GM12865 (cell line): Measurements from ENCODE around the gene ERGIC1.
A peak's percentile ranks its signal among the peaks of the same experiment; 100 is the strongest.
"Not testable (repeated sequence)": the region's sequence is repeated elsewhere in the genome, so short reads cannot be mapped to it uniquely, and the experiment has no call there.

Experiments used
- DNase-seq: peaks from one replicate; pipeline ENCODE4 v3.0.0; 2010; ENCODE audit warnings: low read depth
- H3K4me3 ChIP-seq: 2 replicates; pipeline ENCODE4 v1.5.1; 2011; ENCODE audit warnings: mild to moderate bottlenecking, low read depth, low read length, control low read depth
- CTCF ChIP-seq: IDR thresholded peaks from 2 replicates; pipeline ENCODE4 v1.5.1; 2011; ENCODE audit warnings: low read length, control low read depth, low read depth, inconsistent platforms; ENCODE audit not compliant: insufficient read depth; ENCODE audit errors: missing control alignments

The ERGIC1 gene

GRCh38 chr5:172846677-172847076 is 12.6 kb downstream of the ERGIC1 start:
- no peak for DNase-seq
- H3K4me3 ChIP-seq, result no peak overlapping the region
- TF ChIP-seq CTCF, result no peak

- H3K4me3 ChIP-seq, DNase-seq: not testable (repeated sequence)
Measured at GRCh38 chr5:172847584-172847983, 13.5 kb downstream of the ERGIC1 start.

- no peak overlapping the region for H3K4me3 ChIP-seq
- no peak for DNase-seq
- TF ChIP-seq CTCF, result no peak
Measured at GRCh38 chr5:172848419-172848818, 14.4 kb downstream of the ERGIC1 start.

GRCh38 chr5:172849606-172850453 is 15.8 kb downstream of the ERGIC1 start:
- no peak overlapping the region; the same call in 1 of the 2 replicates for H3K4me3 ChIP-seq
- TF ChIP-seq CTCF, result no peak
- peak; percentile 84 for DNase-seq

- no peak for DNase-seq
- no peak overlapping the region for H3K4me3 ChIP-seq
- TF ChIP-seq CTCF, result no peak
Measured at GRCh38 chr5:172850454-172850797, 16.4 kb downstream of the ERGIC1 start.

GRCh38 chr5:172851254-172851653 is 17.2 kb downstream of the ERGIC1 start:
- not testable (repeated sequence) for DNase-seq, H3K4me3 ChIP-seq

- no peak for TF ChIP-seq CTCF
- no peak for DNase-seq
- H3K4me3 ChIP-seq, result no peak overlapping the region
Measured at GRCh38 chr5:172852490-172853354, 18.7 kb downstream of the ERGIC1 start.
